Naive thymus-derived CD4-positive, alpha-beta T cell (primary cell): Measurements from ENCODE around the gene GPR132. TPM values are rescaled to one million over a fixed set of nuclear protein-coding genes. Genes with fewer than 3 reads are reported as not detected.

Experiments used
- ATAC-seq: fragments of 150-1000 bp; cut with Tn5 transposase; 2 replicates; pipeline ENCODE4 v1.10.0; 2021; ENCODE audit warnings: mild to moderate bottlenecking, moderate library complexity
- CTCF ChIA-PET: fragments of 350-600 bp; sonication (Branson Sonifier 250); formaldehyde crosslinking; loops from one replicate; lab custom pipeline; 2021; ENCODE audit warnings: antibody characterized with exemption; lab: Charles Lee
- POLR2A ChIA-PET: fragments of 350-600 bp; sonication (Branson Sonifier 250); formaldehyde crosslinking; loops from one replicate; lab custom pipeline; 2021; ENCODE audit warnings: antibody characterized with exemption, inconsistent platforms; lab: Charles Lee
- DNase-seq, 9 donors: peaks; one replicate each; pipeline versions ENCODE4 v3.0.0 to v3.0.0-alpha.2; 2020 to 2022; ENCODE audit warnings: mixed read lengths in 1 of 9
- H3K27ac ChIP-seq: one replicate; pipeline ENCODE4 v1.7.0; 2013; ENCODE audit warnings: mild to moderate bottlenecking, low read depth, low read length, moderate library complexity
- H3K27me3 ChIP-seq, 2 donors: one replicate each; pipeline ENCODE4 v1.7.0; 2013; ENCODE audit warnings: low read length in 2 of 2, mild to moderate bottlenecking in 2 of 2, moderate library complexity in 2 of 2; ENCODE audit not compliant: control insufficient read depth in 2 of 2, insufficient read depth in 2 of 2
- H3K36me3 ChIP-seq, 3 experiments: 1 replicate in 2 of 3; 2 replicates in 1 of 3; pipeline ENCODE4 v1.7.0; 2013; ENCODE audit warnings: low read length in 3 of 3, mild to moderate bottlenecking in 3 of 3, moderate library complexity in 1 of 3; ENCODE audit not compliant: insufficient read depth in 3 of 3, control insufficient read depth in 2 of 3
- H3K4me1 ChIP-seq, 2 donors: one replicate each; pipeline ENCODE4 v1.7.0; 2013; ENCODE audit warnings: low read length in 2 of 2, mild to moderate bottlenecking in 2 of 2, moderate library complexity in 1 of 2; ENCODE audit not compliant: control insufficient read depth in 2 of 2, insufficient read depth in 2 of 2
- H3K4me3 ChIP-seq: 2 replicates; pipeline ENCODE4 v1.7.0; 2013; ENCODE audit warnings: mild to moderate bottlenecking, low read length
- H3K9me3 ChIP-seq, 3 experiments: 1 replicate in 2 of 3; 2 replicates in 1 of 3; pipeline ENCODE4 v1.7.0; 2013; ENCODE audit warnings: low read length in 3 of 3; ENCODE audit not compliant: control insufficient read depth in 2 of 3
- H3K27ac Mint-ChIP-seq, 9 donors: one replicate each; pipeline ENCODE4 v1.8.0; 2020 to 2022; ENCODE audit warnings: mixed read lengths in 9 of 9, mild to moderate bottlenecking in 8 of 9, moderate library complexity in 5 of 9, inconsistent platforms in 2 of 9
- H3K27me3 Mint-ChIP-seq, 5 donors: one replicate each; pipeline ENCODE4 v1.8.0; 2021 to 2022; ENCODE audit warnings: mixed read lengths in 5 of 5, mild to moderate bottlenecking in 1 of 5
- H3K36me3 Mint-ChIP-seq, 5 donors: one replicate each; pipeline ENCODE4 v1.8.0; 2020 to 2022; ENCODE audit warnings: mixed read lengths in 5 of 5, mild to moderate bottlenecking in 3 of 5, inconsistent platforms in 1 of 5
- H3K4me1 Mint-ChIP-seq, 7 donors: one replicate each; pipeline ENCODE4 v1.8.0; 2020 to 2022; ENCODE audit warnings: mixed read lengths in 7 of 7, mild to moderate bottlenecking in 3 of 7, inconsistent platforms in 1 of 7
- H3K4me3 Mint-ChIP-seq, 10 donors: one replicate each; pipeline ENCODE4 v1.8.0; 2020 to 2022; ENCODE audit warnings: mild to moderate bottlenecking in 10 of 10, mixed read lengths in 10 of 10, moderate library complexity in 6 of 10, inconsistent platforms in 2 of 10
- H3K9me3 Mint-ChIP-seq, 11 donors: one replicate each; pipeline ENCODE4 v1.8.0; 2020 to 2022; ENCODE audit warnings: mixed read lengths in 11 of 11, mild to moderate bottlenecking in 4 of 11, inconsistent platforms in 1 of 11, moderate library complexity in 1 of 11
- intact Hi-C, 2 donors: fragments of 100-400 bp; cut with micrococcal nuclease; formaldehyde crosslinking; loops; one replicate each; pipeline ENCODE4 v1.15.1; 2023
- polyA plus RNA-seq, 2 donors: library from polyadenylated mRNA; unstranded; fragments of 300-500 nt; fragmentation: Illumina TruSeq; gene quantifications; one replicate each; pipeline ENCODE4 v1.2.3, GENCODE V29; 2021
- total RNA-seq, 6 experiments: library from RNA in 5 of 6; stranded (reverse) in 5 of 6; gene quantifications; 1 replicate in 5 of 6; 2 replicates in 1 of 6; pipeline ENCODE4 v1.2.3 and lab custom pipeline; 2021 to 2026

GPR132 gene
- total and polyA plus RNA-seq, 7 experiments from 2014 or later: 9.3 to 58.7 (median 40.2) TPM

- H3K4me3 Mint-ChIP-seq: no peak overlapping the region
- H3K9me3 ChIP-seq: no peaks in the 10 kb centered on the region
- peak overlapping the region in 4 of 9 donors; percentile 25 to 79 (median 57) for H3K27ac Mint-ChIP-seq
- H3K4me1 ChIP-seq: peaks cover 22 to 25% of the 10 kb centered on the region in 2 donors
- intact Hi-C loops: no loop called here
- peaks cover 19 to 43% (median 35%) of the 10 kb centered on the region in 7 donors for H3K4me1 Mint-ChIP-seq
- DNase-seq (peak in 1 of 9 donors; percentile 6), ATAC-seq (no peak)
- peaks cover 0 to 2% (median 0%) of the 10 kb centered on the region in 11 donors for H3K9me3 Mint-ChIP-seq
- no peaks in the 10 kb centered on the region for H3K27me3 Mint-ChIP-seq
- H3K27me3 ChIP-seq: no peaks in the 10 kb centered on the region
- H3K36me3 Mint-ChIP-seq: peaks cover 8 to 34% (median 18%) of the 10 kb centered on the region in 5 donors
- CTCF ChIA-PET: no interaction called here
- H3K4me3 ChIP-seq: no peak overlapping the region
- H3K36me3 ChIP-seq: peaks cover 7 to 51% (median 14%) of the 10 kb centered on the region in 3 experiments
- POLR2A ChIA-PET: no interaction called here
- no peak overlapping the region for H3K27ac ChIP-seq
Observed at GRCh38 chr14:105055736-105056302, 9.4 kb downstream of the GPR132 start.

- Mint-ChIP-seq H3K36me3 (peaks cover 8 to 34% (median 18%) of the 10 kb centered on the region in 5 donors), H3K27me3 (no peaks in the 10 kb centered on the region), H3K27ac (peak overlapping the region in 5 of 9 donors; percentile 25 to 79 (median 55)), H3K9me3 (peaks cover 0 to 2% (median 0%) of the 10 kb centered on the region in 11 donors), H3K4me1 (peaks cover 15 to 39% (median 30%) of the 10 kb centered on the region in 7 donors), H3K4me3 (no peak overlapping the region)
- H3K27ac ChIP-seq: no peak overlapping the region
- no peaks in the 10 kb centered on the region for H3K27me3 ChIP-seq
- H3K4me3 ChIP-seq: no peak overlapping the region
- H3K9me3 ChIP-seq: no peaks in the 10 kb centered on the region
- H3K4me1 ChIP-seq: peaks cover 17 to 21% of the 10 kb centered on the region in 2 donors
- DNase-seq: no peak
- POLR2A ChIA-PET: no interaction called here
- H3K36me3 ChIP-seq: peaks cover 10 to 56% (median 16%) of the 10 kb centered on the region in 3 experiments
- no peak for ATAC-seq
- intact Hi-C loops: no loop called here
- CTCF ChIA-PET: no interaction called here
Observed at GRCh38 chr14:105055334-105055733, 9.9 kb downstream of the GPR132 start.

GRCh38 chr14:105053996-105054395 is 11.2 kb downstream of the GPR132 start:
- no peaks in the 10 kb centered on the region for H3K9me3 ChIP-seq
- Mint-ChIP-seq H3K36me3 (peaks cover 8 to 34% (median 12%) of the 10 kb centered on the region in 5 donors), H3K4me1 (peaks cover 9 to 26% (median 17%) of the 10 kb centered on the region in 7 donors), H3K4me3 (no peak overlapping the region), H3K9me3 (peaks cover 0 to 2% (median 0%) of the 10 kb centered on the region in 11 donors), H3K27ac (peak overlapping the region in 5 of 9 donors; percentile 32 to 86 (median 41)), H3K27me3 (no peaks in the 10 kb centered on the region)
- ATAC-seq: no peak
- H3K27ac ChIP-seq: no peak overlapping the region
- peaks cover 4 to 7% of the 10 kb centered on the region in 2 donors for H3K4me1 ChIP-seq
- CTCF ChIA-PET: interaction anchor here (1.6 to 1.7 kb wide), 2 partner anchors 21 to 31 kb away, joined by 5 read pairs; no protein-coding TSS in a partner anchor
- H3K27me3 ChIP-seq: no peaks in the 10 kb centered on the region
- POLR2A ChIA-PET: interaction anchor here (0.8 to 1.4 kb wide), 3 partner anchors 9 to 27 kb away, joined by 3 to 11 read pairs (median 5); partner anchors contain the start of gene GPR132
- H3K4me3 ChIP-seq: no peak overlapping the region
- peaks cover 10 to 65% (median 20%) of the 10 kb centered on the region in 3 experiments for H3K36me3 ChIP-seq
- intact Hi-C loops: no loop called here
- no peak for DNase-seq

- Histone ChIP-seq H3K27me3 (no peaks in the 10 kb centered on the region), H3K27ac (no peak overlapping the region), H3K4me3 (no peak overlapping the region), H3K36me3 (peaks cover 10 to 65% (median 20%) of the 10 kb centered on the region in 3 experiments), H3K9me3 (no peaks in the 10 kb centered on the region), H3K4me1 (peaks cover 0 to 2% of the 10 kb centered on the region in 2 donors)
- H3K4me3 Mint-ChIP-seq: no peak overlapping the region
- ATAC-seq (no peak), DNase-seq (no peak)
- H3K36me3 Mint-ChIP-seq: peaks cover 8 to 34% (median 12%) of the 10 kb centered on the region in 5 donors
- H3K9me3 Mint-ChIP-seq: peaks cover 0 to 2% (median 0%) of the 10 kb centered on the region in 11 donors
- intact Hi-C loops: no loop called here
- POLR2A ChIA-PET: interaction anchor here (0.6 to 1.4 kb wide), 4 partner anchors 9 to 1200 kb away, joined by 3 to 11 read pairs (median 4); partner anchors contain the start of gene GPR132
- H3K4me1 Mint-ChIP-seq: peaks cover 5 to 22% (median 14%) of the 10 kb centered on the region in 7 donors
- CTCF ChIA-PET: interaction anchor here (0.6 to 1.7 kb wide), 4 partner anchors 22 to 102 kb away, joined by 3 to 5 read pairs (median 4); no protein-coding TSS in a partner anchor
- H3K27ac Mint-ChIP-seq: peak overlapping the region in 5 of 9 donors; percentile 5 to 86 (median 36)
- H3K27me3 Mint-ChIP-seq: no peaks in the 10 kb centered on the region
Observed at GRCh38 chr14:105053421-105053820, 11.8 kb downstream of the GPR132 start.

- H3K27ac ChIP-seq: no peak overlapping the region
- intact Hi-C loops: no loop called here
- peaks cover 0 to 2% (median 0%) of the 10 kb centered on the region in 11 donors for H3K9me3 Mint-ChIP-seq
- peak overlapping the region in 4 of 9 donors; percentile 12 to 72 (median 40) for H3K27ac Mint-ChIP-seq
- H3K27me3 Mint-ChIP-seq: no peaks in the 10 kb centered on the region
- peaks cover 7 to 32% (median 11%) of the 10 kb centered on the region in 5 donors for H3K36me3 Mint-ChIP-seq
- ATAC-seq: no peak
- H3K4me1 ChIP-seq: no peaks in the 10 kb centered on the region
- POLR2A ChIA-PET: no interaction called here
- no peaks in the 10 kb centered on the region for H3K9me3 ChIP-seq
- H3K27me3 ChIP-seq: no peaks in the 10 kb centered on the region
- CTCF ChIA-PET: no interaction called here
- DNase-seq: no peak
- no peak overlapping the region for H3K4me3 ChIP-seq
- H3K4me3 Mint-ChIP-seq: peak overlapping the region in 1 of 10 donors; percentile 64
- H3K36me3 ChIP-seq: peaks cover 10 to 62% (median 17%) of the 10 kb centered on the region in 3 experiments
- H3K4me1 Mint-ChIP-seq: peaks cover 2 to 19% (median 7%) of the 10 kb centered on the region in 7 donors
Observed at GRCh38 chr14:105052110-105052458, 13.1 kb downstream of the GPR132 start.

GRCh38 chr14:105051182-105052109 is 13.8 kb downstream of the GPR132 start:
- H3K4me3 ChIP-seq: no peak overlapping the region
- H3K27me3 ChIP-seq: no peaks in the 10 kb centered on the region
- H3K27ac ChIP-seq: no peak overlapping the region
- H3K27ac Mint-ChIP-seq: peak overlapping the region in 4 of 9 donors; percentile 36 to 75 (median 58)
- no peaks in the 10 kb centered on the region for H3K27me3 Mint-ChIP-seq
- DNase-seq (no peak), ATAC-seq (no peak)
- H3K9me3 ChIP-seq: no peaks in the 10 kb centered on the region
- intact Hi-C loops: no loop called here
- H3K36me3 Mint-ChIP-seq: peaks cover 5 to 28% (median 8%) of the 10 kb centered on the region in 5 donors
- H3K4me1 Mint-ChIP-seq: peaks cover 0 to 16% (median 5%) of the 10 kb centered on the region in 7 donors
- H3K4me1 ChIP-seq: peaks cover 0 to 2% of the 10 kb centered on the region in 2 donors
- H3K4me3 Mint-ChIP-seq: peak overlapping the region in 1 of 10 donors; percentile 64
- ChIA-PET CTCF (no interaction called here), POLR2A (no interaction called here)
- H3K9me3 Mint-ChIP-seq: peaks cover 0 to 2% (median 0%) of the 10 kb centered on the region in 11 donors
- peaks cover 10 to 55% (median 17%) of the 10 kb centered on the region in 3 experiments for H3K36me3 ChIP-seq
